T-helper 22 cell (primary cell): ENCODE measurements around the gene AJM1.
"Not testable (repeated sequence)": the region's sequence is repeated elsewhere in the genome, so short reads cannot be mapped to it uniquely, and the experiment has no call there.

Source experiments
- DNase-seq: peaks from one replicate; pipeline ENCODE4 v3.0.0-alpha.2; 2020; ENCODE audit warnings: low read depth

Gene AJM1

DNA sequence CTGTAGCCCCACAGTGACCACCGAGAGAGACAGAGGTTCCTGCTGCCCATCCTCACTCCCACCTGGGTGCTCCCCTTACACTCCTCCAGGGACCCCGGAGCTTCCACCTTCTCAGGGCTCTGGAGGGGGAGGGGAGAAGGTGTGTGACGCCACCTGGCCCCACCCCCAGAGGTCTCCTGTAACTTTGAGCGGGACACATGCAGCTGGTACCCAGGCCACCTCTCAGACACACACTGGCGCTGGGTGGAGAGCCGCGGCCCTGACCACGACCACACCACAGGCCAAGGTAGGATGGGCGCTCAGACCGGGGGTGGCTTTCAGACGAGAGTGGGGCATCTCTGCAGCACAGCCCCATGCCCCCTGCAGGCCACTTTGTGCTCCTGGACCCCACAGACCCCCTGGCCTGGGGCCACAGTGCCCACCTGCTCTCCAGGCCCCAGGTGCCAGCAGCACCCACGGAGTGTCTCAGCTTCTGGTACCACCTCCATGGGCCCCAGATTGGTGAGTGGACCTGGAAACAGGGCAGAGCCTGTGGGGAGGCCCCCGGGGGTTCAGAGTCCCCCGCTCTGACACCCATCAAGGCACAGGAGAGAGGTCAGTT lies 14.4 kb downstream of the AJM1 start:
- no peak for DNase-seq

DNA sequence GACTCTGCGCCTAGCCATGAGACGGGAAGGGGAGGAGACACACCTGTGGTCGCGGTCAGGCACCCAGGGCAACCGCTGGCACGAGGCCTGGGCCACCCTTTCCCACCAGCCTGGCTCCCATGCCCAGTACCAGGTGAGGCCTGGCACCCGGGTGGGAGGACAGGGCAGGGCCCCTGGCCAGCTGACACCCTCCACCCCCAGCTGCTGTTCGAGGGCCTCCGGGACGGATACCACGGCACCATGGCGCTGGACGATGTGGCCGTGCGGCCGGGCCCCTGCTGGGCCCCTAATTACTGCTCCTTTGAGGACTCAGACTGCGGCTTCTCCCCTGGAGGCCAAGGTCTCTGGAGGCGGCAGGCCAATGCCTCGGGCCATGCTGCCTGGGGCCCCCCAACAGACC lies 14.9 kb downstream of the AJM1 start:
- DNase-seq: no peak

- no peak for DNase-seq
These were observed 15.5 kb downstream of the AJM1 start for GRCh38 chr9:136857581-136858412.

GRCh38 chr9:136858452-136858843 lies 16.2 kb downstream of the AJM1 start:
- no peak for DNase-seq

DNA sequence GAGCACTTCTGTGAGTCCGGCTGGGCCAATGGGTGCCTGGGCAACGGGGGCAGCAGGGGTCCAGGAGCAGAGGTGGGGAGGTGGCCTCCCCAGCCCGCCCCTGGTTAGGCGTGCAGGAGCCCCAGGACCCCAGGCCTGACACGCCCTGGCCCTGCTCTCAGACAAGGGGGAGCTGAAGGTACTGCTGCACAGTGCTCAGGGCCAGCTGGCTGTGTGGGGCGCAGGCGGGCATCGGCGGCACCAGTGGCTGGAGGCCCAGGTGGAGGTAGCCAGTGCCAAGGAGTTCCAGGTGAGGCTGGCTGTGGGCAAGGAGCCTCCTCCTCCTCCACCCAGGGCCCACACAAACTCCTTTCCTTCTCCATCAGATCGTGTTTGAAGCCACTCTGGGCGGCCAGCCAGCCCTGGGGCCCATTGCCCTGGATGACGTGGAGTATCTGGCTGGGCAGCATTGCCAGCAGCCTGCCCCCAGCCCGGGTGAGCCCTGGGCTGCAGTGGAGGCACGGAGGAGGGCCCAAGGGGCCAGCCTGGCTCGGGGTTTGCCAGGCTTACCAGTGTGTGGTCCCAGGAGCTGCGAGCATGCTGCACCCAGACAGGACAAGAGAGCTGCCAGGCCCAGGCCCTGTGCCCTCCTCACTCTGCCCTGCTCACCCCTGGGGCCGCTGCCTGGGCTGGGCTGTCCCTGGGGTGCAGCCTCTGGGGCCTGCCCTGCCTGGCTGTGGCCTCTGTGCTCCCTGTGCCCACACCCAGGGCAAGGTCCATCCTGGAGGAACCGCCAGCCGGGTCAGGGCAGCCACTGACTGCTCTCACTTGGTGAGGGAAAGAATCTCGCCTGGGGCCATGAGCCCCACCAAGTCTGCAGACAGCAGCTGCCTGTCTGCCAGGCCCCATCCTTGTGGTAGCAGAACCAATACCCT lies 16.8 kb downstream of the AJM1 start:
- DNase-seq: no peak

GRCh38 chr9:136860529-136860928 lies 18.3 kb downstream of the AJM1 start:
- DNase-seq: no peak

DNA sequence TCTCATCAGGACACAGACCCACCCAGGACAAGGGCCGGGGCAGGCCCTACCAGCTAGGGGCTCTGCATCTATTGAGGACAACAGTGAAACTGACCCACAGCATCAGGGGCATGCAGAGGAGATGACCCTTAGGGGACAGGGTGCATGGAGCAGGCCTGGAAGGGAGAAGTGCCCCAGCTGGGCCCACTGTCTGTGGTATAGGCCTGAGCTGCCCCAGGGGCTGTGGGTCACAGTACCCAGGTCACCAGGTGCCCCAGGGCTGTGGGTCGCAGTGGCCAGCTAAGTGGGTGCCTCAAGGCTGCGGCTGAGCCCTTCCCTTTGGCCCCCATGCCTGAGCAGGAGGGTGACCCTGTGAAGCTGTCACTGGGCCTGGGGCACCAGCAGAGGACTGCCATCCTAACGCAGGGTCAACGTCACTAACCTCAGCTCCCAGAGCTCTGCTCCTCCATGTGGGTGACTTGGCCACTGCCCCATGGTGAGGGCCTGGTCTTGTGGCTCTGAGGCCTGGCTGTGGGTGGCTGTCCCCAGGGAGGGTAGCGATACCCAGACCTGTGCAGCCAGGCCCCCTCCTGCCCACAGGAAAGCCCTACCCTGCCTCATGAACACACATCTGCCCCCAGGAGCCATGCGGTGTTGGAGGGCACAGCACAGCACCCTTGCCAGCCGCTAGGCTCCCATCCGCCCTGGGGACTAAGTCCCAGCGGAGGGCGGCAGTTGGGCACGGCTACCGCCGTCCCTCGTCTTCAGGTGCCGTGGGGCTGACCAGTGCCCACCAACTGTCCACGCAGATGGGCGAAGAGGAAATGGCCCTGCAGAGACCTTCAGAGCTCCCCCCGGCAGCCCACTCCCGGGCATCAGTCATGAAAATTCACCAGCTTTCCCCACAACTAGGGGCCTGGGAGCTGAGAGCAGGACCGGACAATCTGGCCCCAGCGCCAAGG lies 18.9 kb downstream of the AJM1 start:
- no peak for DNase-seq

GRCh38 chr9:136861874-136862457 lies 19.7 kb downstream of the AJM1 start:
- no peak for DNase-seq

GRCh38 chr9:136862849-136863622 lies 20.8 kb downstream of the AJM1 start:
- DNase-seq: no peak

DNA sequence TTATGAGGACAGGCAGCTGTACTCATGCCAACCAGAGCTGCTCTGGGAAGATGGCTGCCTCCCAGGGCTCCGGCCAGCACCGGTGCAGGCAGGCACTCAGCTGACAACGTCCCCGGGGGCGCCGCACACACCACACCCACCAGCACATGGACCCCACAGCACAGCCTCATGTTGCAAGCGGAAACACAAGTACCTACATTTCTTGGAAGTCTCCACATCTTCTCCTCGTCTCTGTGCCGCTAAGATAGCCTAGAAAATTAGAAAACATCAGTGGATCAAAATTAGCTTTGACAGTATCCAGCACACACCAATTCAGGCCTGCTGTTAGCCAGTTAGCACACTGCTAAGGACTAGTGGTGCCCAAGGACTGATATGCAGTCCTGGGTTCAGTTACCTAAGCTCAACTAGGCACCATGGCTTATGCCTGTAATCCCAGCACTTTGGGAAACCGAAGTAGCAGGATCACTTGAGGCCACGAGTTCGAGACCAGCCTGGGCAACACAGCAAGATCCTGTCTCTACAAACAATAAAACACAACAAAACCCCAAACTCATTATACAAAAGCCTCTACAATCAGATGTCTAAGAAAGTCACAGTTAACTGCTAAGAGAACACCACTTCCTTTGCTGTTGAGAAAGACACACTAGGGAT lies 21.5 kb downstream of the AJM1 start:
- DNase-seq: no peak

GRCh38 chr9:136865041-136865767 lies 22.9 kb downstream of the AJM1 start:
- no peak for DNase-seq

- DNase-seq: no peak
These were observed 23.5 kb downstream of the AJM1 start for GRCh38 chr9:136865768-136866103.

GRCh38 chr9:136866898-136867421 lies 24.7 kb downstream of the AJM1 start:
- DNase-seq: not testable (repeated sequence)

- no peak for DNase-seq
These were observed 25.2 kb downstream of the AJM1 start for GRCh38 chr9:136867480-136867879.

DNA sequence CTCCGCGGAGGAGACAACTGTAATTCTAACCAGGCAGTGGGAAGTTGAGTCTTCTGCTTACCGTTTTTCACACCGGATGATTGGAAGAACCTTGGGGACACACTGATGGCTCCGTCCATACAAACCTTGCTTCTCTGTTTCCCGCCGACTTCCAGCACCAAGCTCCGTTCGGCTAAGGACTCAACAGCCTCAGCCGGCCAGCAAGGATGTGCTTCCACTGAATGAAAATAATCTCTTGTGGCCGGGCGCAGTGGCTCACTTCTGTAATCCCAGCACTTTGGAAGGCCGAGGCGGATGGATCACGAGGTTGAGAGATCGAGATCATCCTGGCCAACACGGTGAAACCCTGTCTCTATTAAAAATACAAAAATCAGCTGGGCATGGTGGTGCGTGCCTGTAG lies 25.6 kb downstream of the AJM1 start:
- DNase-seq: no peak

DNA sequence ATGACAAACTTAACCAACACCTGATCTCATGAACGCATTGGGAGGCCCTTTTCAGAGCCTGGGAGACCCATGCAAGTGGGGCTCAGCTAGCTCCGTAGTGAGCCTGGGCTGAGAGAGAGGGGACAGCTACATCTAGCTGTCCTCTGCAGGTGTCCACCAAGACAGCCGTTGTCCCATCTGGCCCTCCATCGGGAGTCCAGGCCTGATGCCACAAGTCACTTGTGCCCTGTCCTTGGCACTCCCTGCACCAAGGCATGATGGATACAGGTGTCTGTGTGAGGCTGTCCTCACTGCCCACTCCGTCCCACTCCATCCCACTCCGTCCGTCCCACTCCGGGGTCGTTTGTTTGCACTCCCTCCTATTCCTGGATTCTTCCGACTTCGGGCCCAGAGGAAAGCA lies 26.4 kb downstream of the AJM1 start:
- DNase-seq: no peak

- DNase-seq: not testable (repeated sequence)
These were observed 27.3 kb downstream of the AJM1 start for GRCh38 chr9:136869611-136870010.

DNA sequence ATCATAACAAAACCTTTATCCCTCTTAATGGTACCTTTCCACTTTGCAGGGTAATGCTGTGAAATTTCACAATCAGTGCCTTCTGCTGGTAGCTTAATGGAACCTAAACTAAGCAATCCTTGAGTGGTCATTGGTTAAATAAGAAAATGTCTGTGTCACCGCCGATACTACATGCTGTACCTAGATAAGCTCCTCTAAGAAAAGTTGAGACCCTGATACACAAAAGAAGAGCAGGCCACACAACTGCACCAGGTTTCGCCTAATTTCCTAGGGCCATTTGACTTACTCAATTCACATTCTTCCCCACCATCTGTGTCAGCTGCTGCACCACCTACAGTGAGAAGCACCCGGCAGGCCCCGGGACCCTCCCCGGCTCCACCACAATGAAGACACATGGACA lies 32.9 kb downstream of the AJM1 start:
- DNase-seq: no peak

DNA sequence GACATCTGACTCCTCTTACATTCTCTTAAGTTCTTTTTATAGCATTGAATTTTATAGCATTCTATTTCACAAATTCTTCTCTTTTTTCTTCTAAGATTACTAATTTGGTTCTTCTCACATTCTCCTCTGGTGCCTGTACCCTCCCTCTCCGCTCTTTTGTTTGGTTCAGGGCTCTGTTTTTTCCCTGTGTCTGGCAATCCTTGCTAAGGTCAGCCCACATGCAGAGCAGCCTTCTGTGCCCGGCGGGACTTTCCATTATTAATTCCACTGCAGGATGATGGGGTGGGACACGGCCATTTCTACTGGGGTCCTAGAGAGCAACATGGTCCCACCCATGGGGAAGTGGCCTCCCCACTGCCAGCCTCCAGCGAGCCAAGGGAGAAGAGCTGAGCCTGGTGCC lies 34.2 kb downstream of the AJM1 start:
- DNase-seq: no peak
